Frontal cortex (tissue), 4 donors: ENCODE measurements around the gene FGD5. TPM values are rescaled to one million over a fixed set of nuclear protein-coding genes. Genes with fewer than 3 reads are reported as not detected.

ENCODE experiments used
- DNase-seq, 2 donors: peaks; one replicate each; pipeline ENCODE4 v3.0.0; 2012; ENCODE audit warnings: low spot score in 2 of 2
- FAIRE-seq: peaks from 2 replicates; lab custom pipeline; 2012; peaks lifted over from hg19 to GRCh38; lab: Jason Lieb, UNC
- total RNA-seq: library from RNA; depleted of rRNA; stranded (reverse); fragments of >200 nt; gene quantifications from one replicate; pipeline ENCODE4 v1.2.3, GENCODE V29; 2014
- donor health status: control.
- donor health status: control.
- donor health status: control.

The FGD5 gene
- total RNA-seq, 1 donor from 2014 or later, result 2.9 TPM

DNA sequence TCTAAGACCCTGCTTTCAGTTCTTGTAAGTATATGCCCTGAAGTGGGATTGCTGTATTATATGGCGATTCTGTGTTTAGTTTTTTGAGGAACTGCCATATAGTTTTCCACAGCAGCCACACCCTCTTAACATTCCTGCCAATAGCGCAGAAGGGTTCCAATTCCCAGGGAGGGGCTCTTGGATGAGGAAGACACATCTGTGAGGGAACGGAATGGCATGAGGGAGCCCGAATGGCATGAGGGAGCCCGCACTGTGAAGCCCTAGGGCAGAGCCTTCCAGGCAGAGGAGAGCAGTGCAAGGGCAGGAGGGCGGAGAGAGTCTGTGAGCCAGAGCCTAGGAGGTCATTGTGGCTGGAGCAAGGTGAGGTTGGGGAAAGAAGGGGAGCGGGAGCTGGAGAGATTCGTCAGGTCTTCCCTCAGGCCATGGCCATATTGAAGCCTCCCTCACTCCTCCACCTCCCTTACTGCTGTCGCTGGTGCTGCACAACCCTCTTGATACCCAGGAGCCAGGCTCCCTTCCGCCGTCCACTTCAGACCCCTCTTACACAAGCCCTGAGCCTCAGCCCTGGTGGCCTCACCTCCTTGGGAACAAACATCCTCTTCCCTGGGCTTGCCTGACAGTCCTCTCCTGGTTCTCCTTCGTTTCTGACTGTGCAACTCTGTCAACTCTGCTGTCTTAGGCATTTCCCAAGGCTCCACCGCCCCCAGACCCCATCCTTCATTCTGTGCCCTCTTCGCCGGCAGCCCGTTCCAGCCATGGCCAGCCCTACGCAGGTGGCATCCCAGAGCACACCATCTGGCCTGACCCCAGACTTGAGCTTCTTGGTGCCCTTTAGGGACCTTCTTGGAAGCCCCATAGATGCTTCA is 51.4 kb downstream of the FGD5 start:
- DNase-seq (no peak), FAIRE-seq (no peak)

DNA sequence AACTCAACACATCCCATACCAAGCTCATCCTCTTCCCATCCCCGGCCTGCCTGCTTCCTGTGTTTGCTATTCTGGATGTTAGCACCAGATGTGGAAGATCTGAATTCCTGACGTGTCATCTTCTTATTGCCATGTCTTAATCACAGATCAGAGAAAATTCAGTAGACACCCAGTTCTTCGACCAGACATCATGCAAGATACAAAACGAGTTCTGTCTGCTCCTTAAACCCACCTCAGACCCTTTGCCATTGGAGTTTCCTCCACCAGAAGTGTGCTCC is 52.0 kb downstream of the FGD5 start:
- FAIRE-seq (no peak), DNase-seq (no peak)

DNA sequence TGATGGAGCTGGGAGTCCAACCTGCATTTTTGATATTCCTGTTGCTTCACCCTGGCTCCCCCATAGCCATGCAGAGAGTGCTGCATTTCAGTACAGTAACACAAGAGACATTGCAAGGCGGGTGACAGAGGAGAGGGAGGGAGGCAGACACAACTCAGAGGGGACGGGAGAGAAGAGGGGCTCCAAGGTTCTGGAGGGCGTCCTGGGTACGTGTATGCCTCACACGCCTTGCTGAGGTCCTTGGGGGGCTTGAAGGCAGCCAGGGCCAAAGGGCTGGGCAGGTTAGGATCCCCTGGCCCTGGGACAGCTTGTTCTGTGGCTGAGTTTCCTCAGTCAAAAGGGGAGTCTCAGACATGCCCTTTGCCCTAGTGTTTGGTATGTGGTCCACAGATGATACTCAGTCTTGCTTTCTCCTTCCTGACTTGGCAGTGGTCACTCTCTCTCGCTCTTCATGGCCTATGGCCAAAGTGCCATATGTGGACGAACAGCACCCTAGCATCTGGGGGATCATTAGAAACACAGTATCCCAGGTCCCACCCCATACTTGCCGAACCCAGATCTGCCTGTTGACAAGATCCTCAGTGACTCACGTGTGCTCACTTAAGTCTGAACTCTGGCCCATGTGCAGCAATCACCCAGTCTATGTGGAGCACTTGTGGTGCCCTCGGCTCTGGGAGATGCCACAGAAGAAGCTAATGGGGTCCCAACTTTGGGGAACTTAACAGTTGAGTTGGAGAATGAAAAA is 52.9 kb downstream of the FGD5 start:
- FAIRE-seq, result no peak
- DNase-seq, result no peak

DNA sequence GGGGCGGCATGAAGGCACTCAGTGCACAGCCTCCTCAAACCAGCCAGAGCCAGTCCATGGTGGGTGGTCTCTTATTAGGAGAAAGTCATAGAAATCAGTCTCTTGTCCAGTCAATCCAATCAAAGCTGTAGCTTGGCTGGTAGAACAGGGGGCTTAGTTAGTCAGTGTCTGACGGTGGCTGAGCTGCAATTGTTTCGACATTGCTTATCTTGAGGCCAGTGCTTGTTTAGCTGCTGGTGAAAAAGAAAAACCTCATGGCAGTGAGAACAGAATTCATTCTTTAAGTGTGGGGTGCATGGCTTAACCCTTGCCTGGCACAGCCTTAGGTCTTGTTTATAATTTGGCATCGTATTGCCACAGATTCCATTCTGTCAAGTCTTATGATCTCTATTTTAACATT is 53.9 kb downstream of the FGD5 start:
- FAIRE-seq (no peak), DNase-seq (no peak)

DNA sequence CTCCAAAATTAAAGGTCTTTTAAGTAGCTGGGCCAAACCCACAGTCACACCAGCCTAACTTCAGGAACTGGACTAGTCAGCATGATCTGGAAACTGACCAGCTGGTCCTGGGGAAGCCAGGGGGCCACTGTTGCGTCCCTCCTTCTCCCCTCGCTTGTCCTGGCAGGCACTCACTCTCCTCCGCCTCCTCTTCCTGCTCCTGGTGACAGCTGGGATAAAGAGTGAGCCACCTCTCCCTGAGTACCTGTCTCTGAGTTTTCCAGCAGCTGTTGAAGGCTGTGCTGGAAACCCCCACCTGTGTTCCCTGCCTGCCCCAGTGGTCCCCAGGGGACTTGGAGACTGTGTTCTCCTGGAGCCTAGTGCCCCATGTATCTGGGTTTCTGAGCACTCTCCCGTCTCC is 56.0 kb downstream of the FGD5 start:
- no peak for DNase-seq
- FAIRE-seq, result no peak

DNA sequence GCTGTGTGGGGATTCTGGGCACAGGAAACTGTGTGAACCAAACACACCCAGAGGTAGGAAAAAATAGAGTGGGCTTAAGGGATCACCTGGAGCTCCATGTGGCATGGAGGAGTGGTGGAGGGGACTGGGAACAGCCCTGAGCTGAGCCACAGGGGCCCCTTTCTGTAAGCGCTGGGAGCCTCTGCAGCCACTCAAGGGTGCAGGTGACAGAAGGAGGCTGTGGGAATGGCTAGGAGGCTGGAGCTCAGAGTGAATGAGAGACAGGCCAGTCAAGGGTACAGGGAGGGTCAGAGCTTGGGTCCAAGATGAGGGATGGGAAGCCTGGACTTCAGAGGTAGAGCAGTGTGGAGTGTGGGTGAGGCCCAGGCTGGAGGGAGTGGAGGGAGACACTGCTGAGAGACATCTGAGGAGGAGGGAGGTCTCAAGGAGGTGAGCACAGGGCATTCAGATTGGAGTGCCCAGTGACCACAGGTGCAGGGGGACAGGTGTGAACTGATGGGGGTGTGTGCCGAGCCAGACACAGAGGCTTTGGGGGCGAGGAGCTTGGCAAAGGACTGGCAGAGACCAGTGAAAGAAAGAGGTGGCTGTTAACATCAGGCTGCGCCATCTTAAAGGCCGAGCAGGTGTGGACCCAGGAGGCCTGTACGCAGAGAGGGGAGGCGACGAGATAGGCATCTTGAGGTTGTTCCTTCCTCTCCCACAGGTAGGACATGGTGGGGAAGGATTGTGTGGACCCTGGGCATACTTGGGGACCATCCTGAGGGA is 56.8 kb downstream of the FGD5 start:
- DNase-seq, result no peak
- no peak for FAIRE-seq

DNA sequence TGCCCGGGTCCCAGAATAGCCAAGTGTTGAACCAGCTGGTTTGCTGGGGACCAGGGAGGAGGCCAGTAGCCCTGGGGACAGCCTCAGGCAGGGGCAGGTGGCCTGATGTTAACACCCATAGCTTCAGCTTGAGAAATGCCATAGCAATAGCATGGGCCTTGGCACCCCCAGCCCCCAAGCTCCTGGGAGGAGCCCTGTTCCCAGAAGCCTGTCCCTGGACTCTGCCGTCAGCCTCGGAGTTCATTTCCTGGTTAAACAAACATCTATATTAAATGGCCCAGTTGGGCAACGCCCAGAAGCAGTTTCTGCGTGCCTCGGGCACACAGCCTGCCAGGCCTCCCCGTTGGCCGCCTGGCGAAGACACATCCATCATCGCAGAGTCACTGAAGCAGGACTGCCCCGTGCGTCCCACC is 58.2 kb downstream of the FGD5 start:
- FAIRE-seq (no peak), DNase-seq (no peak)

DNA sequence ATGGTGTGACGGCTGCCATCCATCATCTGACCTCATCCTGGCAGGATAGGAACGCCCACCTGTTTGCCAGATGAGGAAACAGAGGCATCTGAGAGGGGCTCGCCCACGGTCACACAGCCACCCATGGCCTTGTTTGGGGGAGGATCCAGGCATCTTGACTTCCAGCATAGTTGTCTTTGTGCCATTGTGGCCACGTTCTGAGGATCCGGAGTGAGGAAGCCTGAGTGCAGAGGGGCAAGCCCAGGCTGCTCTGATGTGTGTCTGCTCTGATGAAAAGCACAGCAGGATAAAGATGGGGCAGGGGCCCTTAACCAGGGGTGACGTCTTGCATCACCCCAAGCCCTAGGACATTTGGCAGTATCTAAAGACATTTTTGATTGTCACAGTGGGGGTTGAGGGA is 58.7 kb downstream of the FGD5 start:
- DNase-seq (no peak), FAIRE-seq (no peak)

DNA sequence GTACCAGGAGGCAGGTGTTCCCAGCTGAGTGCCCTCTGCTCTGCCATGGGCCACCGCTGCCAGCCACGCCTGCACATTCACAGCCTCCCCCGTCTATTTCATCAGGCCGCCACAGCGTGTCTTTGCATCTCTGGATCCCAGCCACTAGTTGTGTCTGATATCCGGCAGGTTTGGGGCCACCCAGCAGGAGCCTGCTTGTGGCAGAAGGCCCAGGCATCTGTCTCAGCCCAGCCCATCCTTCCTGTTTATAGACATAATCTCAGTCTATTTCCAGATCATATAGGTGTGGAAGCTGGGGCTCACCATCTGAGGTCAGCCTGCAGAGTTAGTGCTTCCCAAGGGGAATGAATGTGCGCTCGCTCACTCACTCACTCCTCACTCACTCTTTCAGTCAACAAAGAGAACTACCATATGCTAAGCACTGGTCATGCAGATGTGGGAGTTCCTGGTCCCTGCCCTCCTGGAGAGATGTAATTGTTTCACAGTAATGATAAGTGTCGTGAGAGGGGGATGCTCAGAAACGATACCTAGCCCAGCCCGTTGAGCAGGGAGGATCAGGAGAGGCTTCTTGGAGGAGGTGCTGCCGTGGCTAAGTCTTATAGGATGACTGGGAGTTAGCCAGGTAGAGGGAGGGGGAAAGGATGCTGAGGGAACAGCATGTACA is 60.6 kb downstream of the FGD5 start:
- FAIRE-seq (no peak), DNase-seq (no peak)

DNA sequence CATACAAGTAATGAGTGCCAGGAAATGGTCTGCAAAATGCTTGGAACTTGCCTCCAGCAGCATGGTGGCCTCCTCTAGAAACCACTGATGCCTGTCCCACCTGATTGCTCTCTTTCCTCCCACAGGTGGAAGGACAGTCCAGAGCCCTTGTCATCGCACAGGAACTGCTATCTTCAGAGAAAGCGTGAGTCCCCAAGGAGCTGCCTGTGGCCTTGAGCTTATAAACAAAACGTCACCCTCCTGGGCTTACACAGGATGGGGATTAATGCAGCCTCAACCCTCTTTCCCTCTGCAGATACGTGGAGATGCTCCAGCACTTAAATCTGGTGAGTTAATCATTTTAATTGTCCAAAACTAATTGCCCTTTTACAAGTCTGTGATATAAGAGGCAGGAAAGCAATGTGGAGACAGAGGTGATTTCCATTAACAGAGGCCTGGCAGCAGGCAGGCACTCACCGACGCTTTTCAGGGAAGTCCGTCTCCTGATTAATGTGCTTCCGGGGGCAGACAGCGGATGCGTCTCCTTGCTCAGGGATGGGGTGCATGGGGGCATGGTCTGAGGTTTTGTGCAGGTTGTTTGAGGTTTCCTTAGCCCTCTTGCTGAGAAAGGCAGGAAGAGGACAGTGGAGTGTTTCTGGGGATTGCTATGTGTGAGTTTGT is 61.8 kb downstream of the FGD5 start:
- FAIRE-seq (no peak), DNase-seq (no peak)

DNA sequence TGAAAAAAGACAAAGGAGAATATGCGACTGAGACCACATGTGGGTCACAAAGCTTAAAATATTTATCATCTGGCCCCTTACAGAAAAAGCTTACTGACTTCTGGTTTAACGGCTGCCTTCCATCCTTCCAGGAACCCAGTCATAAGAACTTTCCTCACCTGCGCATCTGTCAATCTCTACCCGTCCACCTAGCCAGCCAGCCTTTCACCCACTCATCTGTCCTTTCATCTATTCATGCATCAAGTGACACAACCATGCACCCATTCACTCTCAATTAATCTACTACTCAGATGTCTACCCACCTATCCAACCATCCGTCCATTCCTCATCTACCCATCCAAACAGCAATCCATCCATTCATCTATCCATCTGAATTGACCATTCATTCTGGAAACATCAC is 64.5 kb downstream of the FGD5 start:
- DNase-seq (no peak), FAIRE-seq (no peak)

DNA sequence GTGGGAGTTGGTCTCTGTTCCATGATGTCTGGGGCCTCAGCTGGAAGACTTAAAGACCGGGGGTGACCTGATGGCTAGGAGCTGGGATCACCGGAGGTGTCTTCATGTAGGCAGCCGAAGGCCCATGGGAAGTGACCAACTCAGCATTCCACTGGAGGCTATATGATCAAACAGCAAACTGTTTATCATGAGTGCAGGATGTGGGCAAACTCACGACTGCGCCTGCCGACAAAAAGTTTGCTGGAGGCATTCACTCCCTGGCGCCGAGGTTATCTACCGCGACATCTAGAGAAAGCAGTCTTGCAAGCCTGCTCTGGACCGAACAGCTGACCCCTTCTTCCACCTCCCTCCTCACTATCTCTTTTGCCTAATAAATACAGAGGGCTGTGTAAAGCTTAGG is 65.9 kb downstream of the FGD5 start:
- DNase-seq, result no peak
- FAIRE-seq, result no peak

DNA sequence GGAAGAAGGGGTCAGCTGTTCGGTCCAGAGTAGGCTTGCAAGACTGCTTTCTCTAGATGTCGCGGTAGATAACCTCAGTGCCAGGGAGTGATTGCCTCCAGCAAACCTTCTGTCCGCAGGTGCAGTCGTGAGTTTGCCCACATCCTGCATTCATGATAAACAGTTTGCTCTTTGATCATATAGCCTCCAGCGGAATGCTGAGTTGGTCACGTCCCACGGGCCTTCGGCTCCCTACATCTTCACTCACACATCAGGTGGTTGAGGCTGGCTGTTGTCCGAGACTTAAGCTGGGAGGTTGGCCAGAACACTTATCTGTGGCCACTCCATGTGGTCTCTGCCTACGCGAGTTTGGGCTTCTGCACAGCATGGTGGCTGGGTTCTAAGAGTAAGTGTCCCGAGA is 66.5 kb downstream of the FGD5 start:
- DNase-seq, result no peak
- FAIRE-seq, result no peak

DNA sequence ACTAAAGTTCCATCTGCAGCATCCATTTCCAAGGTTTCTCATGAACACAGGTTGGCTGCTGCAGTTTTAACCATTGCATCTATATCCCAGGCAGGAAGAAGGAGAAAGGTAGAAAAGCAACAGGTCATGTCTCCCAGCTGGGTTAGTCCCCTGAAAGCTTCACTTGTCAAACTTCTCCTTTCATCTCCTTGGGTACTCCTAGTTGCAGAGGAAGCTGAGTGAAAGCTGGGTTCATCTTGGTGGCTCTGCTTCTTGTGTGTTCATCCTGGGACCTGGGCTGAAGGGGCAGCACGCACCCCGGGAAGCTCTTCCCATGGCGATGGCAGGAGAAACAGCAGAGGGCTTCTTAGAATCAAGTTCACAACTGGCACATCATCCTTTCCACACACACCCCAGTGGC is 67.3 kb downstream of the FGD5 start:
- DNase-seq (no peak), FAIRE-seq (no peak)

DNA sequence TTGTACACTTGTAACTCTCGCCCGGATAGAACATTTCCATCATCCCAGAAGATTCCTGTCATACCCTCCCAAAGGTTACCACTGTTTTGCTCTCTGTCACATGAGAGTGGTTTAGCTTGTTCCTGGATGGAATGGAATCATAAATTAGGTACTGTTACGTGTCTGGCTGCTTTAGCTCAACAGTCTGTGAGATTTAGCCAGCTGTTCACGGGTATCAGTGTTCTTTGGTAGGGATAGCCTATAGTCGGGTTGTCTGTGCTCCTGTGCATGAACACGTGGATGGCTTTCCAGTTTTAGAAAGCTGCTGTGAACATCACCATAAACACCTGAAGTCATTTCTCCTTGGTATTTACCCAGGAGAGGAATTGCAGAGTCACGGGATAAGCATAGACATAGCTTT is 70.4 kb downstream of the FGD5 start:
- no peak for FAIRE-seq
- DNase-seq, result no peak

DNA sequence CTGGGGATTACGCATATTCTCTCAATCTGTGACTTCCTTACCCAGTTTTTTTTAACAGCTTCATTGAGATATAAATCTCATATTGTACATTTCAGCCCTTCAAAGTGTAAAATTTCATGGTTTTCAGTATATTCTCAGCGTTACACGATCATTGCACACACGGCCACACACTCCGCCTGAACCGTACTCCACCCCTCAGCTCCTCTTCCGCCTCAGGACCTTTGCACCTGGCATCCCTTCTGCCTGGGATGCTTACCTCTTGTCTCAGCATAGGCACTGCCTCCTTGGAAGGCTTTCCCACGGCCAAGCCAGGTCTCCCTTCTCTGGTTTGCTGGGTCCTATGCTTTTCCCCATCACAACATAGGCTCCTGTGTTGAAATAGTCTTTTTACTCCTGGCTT is 71.2 kb downstream of the FGD5 start:
- FAIRE-seq (no peak), DNase-seq (no peak)

DNA sequence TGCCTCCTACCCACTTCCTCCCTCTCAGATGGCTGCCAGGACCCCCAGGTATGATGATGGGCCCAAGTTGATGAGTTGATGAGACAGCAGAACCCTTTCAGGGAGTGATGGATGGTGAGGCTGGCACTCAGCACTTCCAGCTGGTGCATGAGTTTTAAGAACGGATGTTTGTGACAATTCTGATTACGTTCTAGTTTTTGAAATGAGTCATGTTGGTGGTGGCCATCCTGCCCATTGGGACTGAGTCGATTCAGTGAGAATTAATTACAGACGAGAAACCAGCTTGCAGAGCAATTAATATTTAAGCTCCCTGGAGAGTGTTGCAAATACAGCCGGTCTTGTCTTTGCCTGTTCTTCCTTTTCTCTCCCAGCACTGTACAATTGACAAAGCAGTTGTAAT is 71.7 kb downstream of the FGD5 start:
- no peak for FAIRE-seq

DNA sequence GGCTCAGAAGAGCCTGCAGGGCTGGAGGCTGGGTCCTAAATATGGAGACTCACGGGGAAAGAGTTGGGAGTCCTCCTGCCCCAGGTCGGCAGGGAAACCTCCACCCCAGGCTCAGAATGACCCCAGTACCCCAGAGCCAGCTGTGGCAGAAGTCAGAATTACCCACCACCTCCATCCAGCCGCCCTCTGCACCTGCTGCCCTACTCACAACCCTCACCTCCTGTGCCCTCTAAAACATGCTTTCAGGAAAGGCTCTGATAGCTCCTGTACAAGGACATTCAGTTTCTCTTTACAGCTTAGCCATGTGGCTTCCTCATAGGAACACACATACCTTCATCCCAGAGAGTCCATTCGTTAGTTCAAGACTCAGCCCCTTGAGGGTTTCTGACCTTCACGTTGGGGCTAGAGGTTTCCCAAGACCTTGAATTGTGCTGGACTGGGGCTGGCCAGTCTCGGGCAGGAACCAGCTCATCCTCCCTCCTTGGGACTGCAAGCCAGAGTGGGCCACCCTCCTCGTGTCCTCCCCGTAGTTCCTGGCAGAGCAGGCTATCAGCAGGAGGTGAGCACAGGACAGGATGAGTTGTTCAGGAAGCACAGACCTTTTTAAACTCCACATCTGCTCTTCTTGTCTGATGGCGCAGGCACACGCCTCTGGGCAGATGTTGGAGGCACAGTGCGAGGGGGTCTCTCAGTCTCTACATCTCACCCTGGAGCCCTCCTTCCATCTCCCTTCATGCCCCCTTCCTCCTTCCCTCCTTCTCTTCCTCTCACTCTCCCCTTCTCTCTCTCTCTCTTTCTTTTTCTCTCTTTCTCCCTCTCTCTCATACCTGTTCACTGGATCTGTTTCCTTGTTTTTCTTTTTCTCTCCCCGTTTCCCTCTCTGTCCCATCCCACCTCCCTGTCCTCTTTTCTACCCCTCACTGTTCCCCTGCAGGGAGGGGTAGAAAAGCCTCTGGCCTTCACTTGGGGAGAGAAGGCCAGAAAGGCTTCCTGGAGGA is 72.7 kb downstream of the FGD5 start:
- no peak for DNase-seq

More for the DNA sequence above, 71.7 kb downstream of the FGD5 start:
- no peak for DNase-seq

DNA sequence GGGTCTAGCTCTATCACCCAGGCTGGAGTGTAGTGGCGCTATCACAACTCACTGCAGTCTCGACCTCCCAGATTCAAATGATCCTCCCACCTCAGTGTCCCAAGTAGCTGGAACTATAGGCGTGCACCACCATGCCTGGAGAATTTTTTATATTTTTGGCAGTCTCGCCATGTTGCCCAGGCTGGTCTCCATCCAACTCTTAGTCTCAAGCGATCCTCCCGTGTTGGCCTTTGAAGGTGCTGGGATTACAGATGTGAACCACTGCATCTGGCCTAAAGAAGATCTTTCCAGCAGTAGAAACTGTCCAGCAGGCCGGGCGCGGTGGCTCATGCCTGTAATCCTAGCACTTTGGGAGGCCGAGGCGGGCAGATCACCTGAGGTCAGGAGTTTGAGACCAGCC is 73.5 kb downstream of the FGD5 start:
- DNase-seq (no peak), FAIRE-seq (no peak)

More for the DNA sequence above, 72.7 kb downstream of the FGD5 start:
- no peak for FAIRE-seq
